Epithelial cell of esophagus (primary cell): ENCODE measurements around the gene GUCA1C.

Experiments used
- DNase-seq: peaks from one replicate; pipeline ENCODE4 v3.0.0; 2010; ENCODE audit warnings: low read depth
- H3K4me3 ChIP-seq: 2 replicates; pipeline ENCODE4 v1.5.1; 2011; ENCODE audit warnings: mild to moderate bottlenecking, low read length, control low read depth
- TF ChIP-seq, protein P1 (sequence below): IDR thresholded peaks from 2 replicates; pipeline ENCODE4 v1.5.1; 2011; ENCODE audit warnings: low read depth, mild to moderate bottlenecking, low read length, control low read depth, inconsistent platforms; ENCODE audit not compliant: insufficient read depth; ENCODE audit errors: missing control alignments

GUCA1C gene

DNA sequence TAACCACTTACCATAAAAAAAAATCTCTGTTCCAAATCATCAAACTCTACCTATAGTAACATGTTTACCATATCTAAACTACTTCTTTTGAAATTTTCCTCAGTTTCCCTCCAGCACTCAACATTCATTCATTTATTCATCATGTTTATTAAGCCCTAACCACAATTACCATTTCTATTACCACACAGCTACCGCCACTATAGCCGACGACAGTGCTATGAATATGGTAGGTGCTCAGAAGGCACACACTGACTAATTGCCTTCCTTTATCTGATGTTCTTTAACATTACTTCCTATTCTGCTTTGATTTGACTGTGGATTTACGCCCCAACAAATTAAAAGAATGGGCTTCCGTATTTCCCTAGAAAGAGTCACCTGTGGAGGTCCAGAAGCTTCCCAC is 43.9 kb downstream of the GUCA1C start:
- H3K4me3 ChIP-seq, result no peak overlapping the region
- TF ChIP-seq, protein P1, sequence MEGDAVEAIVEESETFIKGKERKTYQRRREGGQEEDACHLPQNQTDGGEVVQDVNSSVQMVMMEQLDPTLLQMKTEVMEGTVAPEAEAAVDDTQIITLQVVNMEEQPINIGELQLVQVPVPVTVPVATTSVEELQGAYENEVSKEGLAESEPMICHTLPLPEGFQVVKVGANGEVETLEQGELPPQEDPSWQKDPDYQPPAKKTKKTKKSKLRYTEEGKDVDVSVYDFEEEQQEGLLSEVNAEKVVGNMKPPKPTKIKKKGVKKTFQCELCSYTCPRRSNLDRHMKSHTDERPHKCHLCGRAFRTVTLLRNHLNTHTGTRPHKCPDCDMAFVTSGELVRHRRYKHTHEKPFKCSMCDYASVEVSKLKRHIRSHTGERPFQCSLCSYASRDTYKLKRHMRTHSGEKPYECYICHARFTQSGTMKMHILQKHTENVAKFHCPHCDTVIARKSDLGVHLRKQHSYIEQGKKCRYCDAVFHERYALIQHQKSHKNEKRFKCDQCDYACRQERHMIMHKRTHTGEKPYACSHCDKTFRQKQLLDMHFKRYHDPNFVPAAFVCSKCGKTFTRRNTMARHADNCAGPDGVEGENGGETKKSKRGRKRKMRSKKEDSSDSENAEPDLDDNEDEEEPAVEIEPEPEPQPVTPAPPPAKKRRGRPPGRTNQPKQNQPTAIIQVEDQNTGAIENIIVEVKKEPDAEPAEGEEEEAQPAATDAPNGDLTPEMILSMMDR, result no peak
- no peak for DNase-seq

DNA sequence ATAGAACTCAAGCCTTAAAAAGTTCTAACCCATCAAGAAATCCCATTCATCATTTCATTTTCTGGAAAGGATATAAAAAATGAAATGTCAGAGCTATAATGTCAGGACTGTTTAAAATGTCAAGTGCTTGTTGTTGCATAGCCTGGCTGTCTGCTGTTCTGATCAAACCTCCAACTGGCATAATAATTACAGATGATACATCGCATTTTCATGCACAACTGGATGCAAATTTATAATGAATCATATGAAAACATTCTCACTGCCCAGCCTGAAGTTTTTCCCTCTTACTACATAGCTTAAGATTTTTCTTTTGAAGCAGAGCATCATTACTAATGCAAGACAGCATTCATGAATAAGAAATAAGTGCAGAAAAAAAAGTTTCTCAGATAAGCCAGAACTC is 46.5 kb downstream of the GUCA1C start:
- TF ChIP-seq, protein P1, result no peak
- DNase-seq, result no peak
- no peak overlapping the region for H3K4me3 ChIP-seq

DNA sequence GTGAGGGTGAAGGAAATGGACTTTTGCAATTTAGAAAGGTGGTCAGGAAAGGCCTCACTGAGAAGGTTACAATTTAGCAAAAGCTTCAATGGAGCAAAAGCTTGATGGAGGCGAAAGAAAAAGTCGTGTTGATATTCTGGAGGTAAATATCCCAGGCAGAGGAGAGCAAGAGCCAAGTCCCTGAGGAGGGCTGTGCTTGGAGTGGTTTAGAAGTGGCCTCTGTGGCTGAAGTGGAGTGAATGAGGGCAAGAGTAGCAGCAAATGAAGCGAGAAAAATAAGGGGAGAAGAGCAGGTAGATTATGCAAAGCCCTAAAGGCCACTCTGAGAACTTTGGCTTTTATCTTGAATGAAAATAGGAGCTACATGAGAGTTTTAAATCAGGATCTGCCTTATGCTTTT is 54.1 kb downstream of the GUCA1C start:
- TF ChIP-seq, protein P1, result no peak
- H3K4me3 ChIP-seq, result no peak overlapping the region
- no peak for DNase-seq

DNA sequence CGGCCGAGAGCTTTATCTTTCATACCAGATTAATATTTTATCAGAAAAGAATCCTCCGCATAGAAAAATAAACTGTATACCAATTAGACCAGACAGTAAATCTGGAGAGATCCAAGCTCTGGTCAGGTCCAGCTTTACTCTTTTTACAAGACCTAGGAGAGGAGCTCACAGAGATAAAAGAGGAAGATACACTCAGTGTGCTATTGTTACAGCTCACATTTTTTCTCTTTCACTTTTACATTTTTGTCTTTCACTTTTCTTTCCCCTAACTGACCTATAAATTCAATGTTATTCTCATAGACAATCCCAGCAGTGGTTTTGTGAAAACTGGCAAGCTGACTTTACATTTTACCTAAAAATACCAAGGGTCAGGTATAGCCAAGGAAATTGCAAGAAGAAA is 55.8 kb downstream of the GUCA1C start:
- TF ChIP-seq, protein P1, result no peak
- no peak for DNase-seq
- no peak overlapping the region for H3K4me3 ChIP-seq

DNA sequence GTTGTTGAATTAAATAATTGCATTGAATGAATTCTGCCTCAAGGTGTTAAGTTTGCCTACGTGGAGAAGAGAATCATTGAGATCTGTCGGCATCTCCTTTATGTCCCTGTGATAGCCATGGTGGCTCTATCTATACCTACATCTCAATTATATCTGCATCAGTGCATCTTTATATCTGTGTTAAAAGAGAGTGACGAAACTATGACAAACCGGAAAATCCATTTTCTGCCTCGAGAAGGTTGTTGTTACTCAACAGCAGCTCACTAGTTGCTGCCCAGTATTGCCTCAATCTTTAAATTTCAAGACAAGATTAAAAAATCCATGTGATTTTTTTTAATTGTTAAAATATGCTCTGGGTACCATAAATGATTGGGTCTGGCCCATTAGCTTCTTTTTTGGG is 58.7 kb downstream of the GUCA1C start:
- no peak overlapping the region for H3K4me3 ChIP-seq
- TF ChIP-seq, protein P1, result no peak
- DNase-seq, result no peak

DNA sequence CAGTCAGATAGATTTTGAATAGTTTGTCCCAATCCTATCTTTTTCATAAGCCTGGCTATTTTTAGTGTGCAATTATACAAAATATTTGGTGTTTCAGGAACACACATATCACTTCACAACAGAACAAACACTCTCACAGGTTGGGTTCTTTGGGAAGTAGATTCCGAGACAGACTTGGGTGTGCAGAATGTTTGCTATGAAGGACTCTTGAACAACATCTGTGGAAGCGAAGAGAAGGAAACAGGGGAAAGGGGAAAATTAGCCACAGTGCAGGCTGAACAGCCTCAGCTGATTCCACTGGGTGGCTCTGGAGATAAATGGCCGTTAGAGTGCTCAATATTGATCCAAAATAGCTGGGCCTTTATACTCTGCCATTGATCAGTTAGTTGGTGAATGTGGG is 61.8 kb downstream of the GUCA1C start:
- no peak overlapping the region for H3K4me3 ChIP-seq
- no peak for DNase-seq
- TF ChIP-seq, protein P1, result no peak

DNA sequence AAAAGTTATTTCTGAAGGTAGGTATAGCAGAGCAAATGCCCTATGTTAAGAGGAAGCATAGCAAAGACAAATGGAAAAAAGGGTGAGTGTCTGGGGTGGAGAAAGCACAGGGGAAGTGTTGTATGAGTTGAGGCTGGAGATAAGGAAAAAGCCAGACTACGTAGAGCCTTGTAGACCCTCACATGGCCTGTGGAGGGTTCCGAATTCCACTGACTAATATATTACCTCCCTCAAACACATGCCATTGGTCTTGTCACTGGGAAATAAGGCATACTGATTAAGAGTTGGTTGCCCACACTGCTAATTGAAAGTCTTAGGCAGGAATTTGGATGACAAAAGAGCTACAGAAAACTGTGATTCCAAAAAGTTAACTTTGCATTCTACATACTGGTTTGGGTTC is 65.9 kb downstream of the GUCA1C start:
- TF ChIP-seq, protein P1, result no peak
- DNase-seq, result no peak
- no peak overlapping the region for H3K4me3 ChIP-seq
